B cell (primary cell): Measurements from ENCODE around the gene POU2F3. TPM values are rescaled to one million over a fixed set of nuclear protein-coding genes. Genes with fewer than 3 reads are reported as not detected.

Experiments used
- ATAC-seq: fragments of 200-7000 bp; cut with Tn5 transposase; one replicate; pipeline ENCODE4 v1.10.0; 2021; ENCODE audit warnings: low read depth, mild to moderate bottlenecking, moderate number of reproducible peaks, moderate library complexity
- CTCF ChIA-PET: fragments of 350-600 bp; sonication (Branson Sonifier 250); formaldehyde crosslinking; loops from one replicate; lab custom pipeline; 2021; ENCODE audit warnings: antibody characterized with exemption, inconsistent platforms; lab: Charles Lee
- POLR2A ChIA-PET: fragments of 350-600 bp; sonication (Branson Sonifier 250); formaldehyde crosslinking; loops from one replicate; lab custom pipeline; 2021; ENCODE audit warnings: antibody characterized with exemption; lab: Charles Lee
- DNase-seq: peaks from one replicate; pipeline ENCODE4 v3.0.0; 2013
- H2AFZ ChIP-seq: 2 replicates; pipeline ENCODE4 v1.6.1; 2012; ENCODE audit warnings: mild to moderate bottlenecking, low read depth, low read length; ENCODE audit not compliant: insufficient read depth, poor library complexity, severe bottlenecking
- H3K27ac ChIP-seq, 2 donors: 1 replicate in 1 of 2; 2 replicates in 1 of 2; pipeline ENCODE4 v1.5.1; 2012 to 2013; ENCODE audit warnings: low read length in 2 of 2, mild to moderate bottlenecking in 2 of 2, moderate library complexity in 1 of 2
- H3K27me3 ChIP-seq, 4 experiments: fragments of 200-600 bp in 1 of 4; sonication (generic) in 1 of 4; replicated peaks in 1 of 4; 1 replicate in 2 of 4; 2 replicates in 2 of 4; pipeline versions ENCODE4 v1.6.1 to v1.7.0; 2013 to 2016; ENCODE audit warnings: low read length in 3 of 4, mild to moderate bottlenecking in 2 of 4, mixed read lengths in 1 of 4, moderate library complexity in 1 of 4; ENCODE audit not compliant: insufficient read depth in 4 of 4, control insufficient read depth in 3 of 4; ENCODE audit errors: control extremely low read depth in 1 of 4
- H3K36me3 ChIP-seq, 2 experiments: replicated peaks in 1 of 2; 1 replicate in 1 of 2; 2 replicates in 1 of 2; pipeline versions ENCODE4 v1.6.1 to v1.7.1; 2013; ENCODE audit warnings: low read length in 1 of 2; ENCODE audit not compliant: insufficient read depth in 2 of 2, control insufficient read depth in 1 of 2; ENCODE audit errors: control extremely low read depth in 1 of 2, extremely low read depth in 1 of 2
- H3K4me1 ChIP-seq, 2 donors: fragments of 200-600 bp in 1 of 2; sonication (generic) in 1 of 2; 1 replicate in 1 of 2; 2 replicates in 1 of 2; pipeline versions ENCODE4 v1.5.1 to v1.6.1; 2013 to 2017; ENCODE audit warnings: low read length in 2 of 2; ENCODE audit not compliant: control insufficient read depth in 2 of 2, insufficient read depth in 2 of 2
- H3K4me2 ChIP-seq: replicated peaks from 2 replicates; pipeline ENCODE3; 2012; ENCODE audit warnings: mild to moderate bottlenecking, low read depth, low read length; ENCODE audit not compliant: poor library complexity, severe bottlenecking
- H3K4me3 ChIP-seq, 5 experiments: fragments of 200-600 bp in 1 of 5; sonication (generic) in 1 of 5; 1 replicate in 3 of 5; 2 replicates in 2 of 5; pipeline versions ENCODE4 v1.5.1 to v1.7.0; 2011 to 2016; ENCODE audit warnings: low read length in 4 of 5, mild to moderate bottlenecking in 4 of 5, low read depth in 2 of 5, control low read depth in 1 of 5, moderate library complexity in 1 of 5; ENCODE audit not compliant: insufficient read depth in 1 of 5; ENCODE audit errors: control extremely low read depth in 1 of 5, extremely low read depth in 1 of 5
- H3K79me2 ChIP-seq: fragments of 200-600 bp; sonication (generic); one replicate; pipeline ENCODE4 v1.6.0; 2016; ENCODE audit warnings: low read length; ENCODE audit not compliant: control insufficient read depth, insufficient read depth
- H3K9ac ChIP-seq: fragments of 200-600 bp; sonication (generic); 2 replicates; pipeline ENCODE4 v1.6.1; 2017; ENCODE audit warnings: mild to moderate bottlenecking, low read length, moderate library complexity
- H3K9me3 ChIP-seq, 3 donors: one replicate each; pipeline versions ENCODE4 v1.6.1 to v1.7.1; 2013; ENCODE audit warnings: low read length in 2 of 3; ENCODE audit not compliant: control insufficient read depth in 2 of 3, insufficient read depth in 1 of 3; ENCODE audit errors: control extremely low read depth in 1 of 3
- H4K20me1 ChIP-seq: 2 replicates; pipeline ENCODE4 v1.6.0; 2012; ENCODE audit warnings: mild to moderate bottlenecking, low read length; ENCODE audit not compliant: insufficient read depth, control insufficient read depth, poor library complexity, severe bottlenecking
- H3K27ac Mint-ChIP-seq: one replicate; pipeline ENCODE4 v1.8.0; 2021; ENCODE audit warnings: mixed read lengths
- H3K27me3 Mint-ChIP-seq: one replicate; pipeline ENCODE4 v1.8.0; 2021; ENCODE audit warnings: mixed read lengths
- H3K4me1 Mint-ChIP-seq: one replicate; pipeline ENCODE4 v1.8.0; 2021; ENCODE audit warnings: mixed read lengths
- H3K4me3 Mint-ChIP-seq: one replicate; pipeline ENCODE4 v1.8.0; 2021; ENCODE audit warnings: mixed read lengths
- H3K9me3 Mint-ChIP-seq: one replicate; pipeline ENCODE4 v1.8.0; 2022; ENCODE audit warnings: mixed read lengths; ENCODE audit not compliant: insufficient read depth
- EZH2 ChIP-seq: IDR thresholded peaks from 2 replicates; pipeline ENCODE4 v1.6.1; 2012; ENCODE audit warnings: borderline replicate concordance, low read depth, mild to moderate bottlenecking, moderate library complexity, low read length; ENCODE audit not compliant: insufficient read depth, poor library complexity, severe bottlenecking
- WGBS: methylation state at CpG from one replicate; pipeline ENCODE4 v1.1.5; 2013; ENCODE audit warnings: missing lambda C conversion rate; ENCODE audit not compliant: insufficient coverage; 5-methylcytosine and 5-hydroxymethylcytosine counted together
- intact Hi-C: fragments of 100-400 bp; cut with micrococcal nuclease; formaldehyde crosslinking; loops from one replicate; pipeline ENCODE4 v1.10.0; 2022
- polyA plus RNA-seq: library from polyadenylated mRNA; depleted of rRNA; stranded (reverse); fragments of >200 nt; gene quantifications from 2 replicates; pipeline ENCODE4 v1.2.3, GENCODE V29; 2012
- total RNA-seq, 2 donors: library from RNA; stranded (reverse); fragments of 120-200 nt in 1 of 2; gene quantifications; 1 replicate in 1 of 2; 2 replicates in 1 of 2; pipeline versions ENCODE4 v1.2.3 to v1.2.4, GENCODE V29; 2013 to 2022
- TF ChIP-seq, protein P1 (sequence below): fragments of 200-600 bp; IDR thresholded peaks from one replicate; pipeline ENCODE4 v1.8.0; 2022; ENCODE audit warnings: antibody characterized with exemption, mild to moderate bottlenecking

The POU2F3 gene
- total and polyA plus RNA-seq, 2 donors (not counting 1 experiment from before 2014, with no cell fraction given): not detected

DNA sequence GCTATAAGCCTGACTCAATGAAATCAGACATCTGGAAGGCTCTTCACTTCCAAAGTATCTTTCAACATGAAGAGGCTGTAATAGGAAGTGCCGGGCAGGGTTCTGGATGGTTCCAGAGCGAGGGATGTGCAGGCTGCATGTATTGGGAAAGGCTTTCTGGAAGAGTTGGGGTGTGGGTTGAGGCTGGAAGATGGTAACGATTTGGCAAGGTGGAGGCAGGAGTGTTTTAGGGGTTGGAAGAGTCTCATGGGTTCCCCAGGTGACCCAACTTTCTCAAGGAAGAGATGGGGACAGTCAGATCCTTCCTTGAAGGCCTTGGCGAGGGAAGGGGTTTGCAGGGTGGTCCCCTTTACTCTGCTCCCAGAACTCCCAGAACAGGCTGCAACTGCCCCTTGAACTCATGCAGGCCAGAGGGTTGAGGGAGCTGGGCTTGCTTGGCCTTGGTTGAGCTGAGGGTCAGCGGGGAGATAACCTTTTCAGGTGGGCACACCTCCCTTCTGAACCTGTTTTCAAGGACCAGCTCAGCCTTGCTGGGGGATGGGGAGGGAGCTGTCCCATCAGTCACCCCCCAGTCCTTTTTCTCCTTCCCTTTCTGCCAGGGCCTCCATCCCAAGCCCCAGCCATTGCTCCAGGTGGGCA lies 9.4 kb upstream of the POU2F3 start:
- CTCF ChIA-PET: no interaction called here
- WGBS: 94% methylated on average over 4 of the region's 5 CpGs
- H3K27me3 ChIP-seq: peaks cover 0 to 15% (median under 1%) of the 10 kb centered on the region in 4 experiments
- H3K27me3 Mint-ChIP-seq: peaks cover 26% of the 10 kb centered on the region
- H4K20me1 ChIP-seq: no peaks in the 10 kb centered on the region
- H3K4me1 Mint-ChIP-seq: peaks cover 3% of the 10 kb centered on the region
- no peak overlapping the region for H3K4me2 ChIP-seq
- H3K4me3 ChIP-seq: no peak overlapping the region
- H3K27ac Mint-ChIP-seq: no peak overlapping the region
- DNase-seq: no peak
- no peaks in the 10 kb centered on the region for H3K4me1 ChIP-seq
- no peaks in the 10 kb centered on the region for H3K9me3 Mint-ChIP-seq
- POLR2A ChIA-PET: no interaction called here
- no peak for ATAC-seq
- no peak overlapping the region for H3K4me3 Mint-ChIP-seq
- TF ChIP-seq, protein P1, sequence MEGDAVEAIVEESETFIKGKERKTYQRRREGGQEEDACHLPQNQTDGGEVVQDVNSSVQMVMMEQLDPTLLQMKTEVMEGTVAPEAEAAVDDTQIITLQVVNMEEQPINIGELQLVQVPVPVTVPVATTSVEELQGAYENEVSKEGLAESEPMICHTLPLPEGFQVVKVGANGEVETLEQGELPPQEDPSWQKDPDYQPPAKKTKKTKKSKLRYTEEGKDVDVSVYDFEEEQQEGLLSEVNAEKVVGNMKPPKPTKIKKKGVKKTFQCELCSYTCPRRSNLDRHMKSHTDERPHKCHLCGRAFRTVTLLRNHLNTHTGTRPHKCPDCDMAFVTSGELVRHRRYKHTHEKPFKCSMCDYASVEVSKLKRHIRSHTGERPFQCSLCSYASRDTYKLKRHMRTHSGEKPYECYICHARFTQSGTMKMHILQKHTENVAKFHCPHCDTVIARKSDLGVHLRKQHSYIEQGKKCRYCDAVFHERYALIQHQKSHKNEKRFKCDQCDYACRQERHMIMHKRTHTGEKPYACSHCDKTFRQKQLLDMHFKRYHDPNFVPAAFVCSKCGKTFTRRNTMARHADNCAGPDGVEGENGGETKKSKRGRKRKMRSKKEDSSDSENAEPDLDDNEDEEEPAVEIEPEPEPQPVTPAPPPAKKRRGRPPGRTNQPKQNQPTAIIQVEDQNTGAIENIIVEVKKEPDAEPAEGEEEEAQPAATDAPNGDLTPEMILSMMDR: no peak
- no peak for TF ChIP-seq EZH2
- no peaks in the 10 kb centered on the region for H3K79me2 ChIP-seq
- intact Hi-C loops: no loop called here
- H3K9ac ChIP-seq: no peak overlapping the region
- no peak overlapping the region for H3K27ac ChIP-seq
- H3K9me3 ChIP-seq: no peaks in the 10 kb centered on the region
- H3K36me3 ChIP-seq: no peaks in the 10 kb centered on the region
- H2AFZ ChIP-seq: no peak overlapping the region

DNA sequence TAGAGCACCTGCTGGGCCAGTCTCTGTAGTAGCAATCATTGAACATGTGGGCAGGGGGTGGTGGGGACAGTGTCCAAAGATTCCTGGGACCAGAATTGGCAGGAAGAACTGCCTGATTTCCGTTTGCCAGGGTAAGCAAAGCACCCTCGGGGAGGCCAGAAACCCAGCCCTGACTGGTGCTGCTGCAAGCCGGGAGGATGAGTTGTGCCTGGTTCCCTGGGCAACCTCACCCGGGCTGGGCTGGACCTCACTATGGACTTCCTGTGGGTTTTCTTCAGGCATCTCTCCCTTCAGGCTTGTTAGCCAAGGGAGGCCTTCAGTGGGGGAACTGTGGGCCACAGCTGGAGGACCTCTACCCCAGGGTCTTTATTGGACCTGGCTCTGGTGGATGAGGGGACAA lies 8.0 kb upstream of the POU2F3 start:
- POLR2A ChIA-PET: no interaction called here
- no peaks in the 10 kb centered on the region for H3K79me2 ChIP-seq
- H2AFZ ChIP-seq: no peak overlapping the region
- H3K9ac ChIP-seq: no peak overlapping the region
- H3K36me3 ChIP-seq: no peaks in the 10 kb centered on the region
- intact Hi-C loops: no loop called here
- no peaks in the 10 kb centered on the region for H3K4me1 ChIP-seq
- Mint-ChIP-seq H3K4me3 (no peak overlapping the region), H3K27ac (no peak overlapping the region), H3K4me1 (no peaks in the 10 kb centered on the region), H3K9me3 (no peaks in the 10 kb centered on the region), H3K27me3 (peaks cover 24% of the 10 kb centered on the region)
- H3K4me2 ChIP-seq: no peak overlapping the region
- DNase-seq (no peak), ATAC-seq (no peak)
- H3K27me3 ChIP-seq: peaks cover 0 to 21% (median 2%) of the 10 kb centered on the region in 4 experiments
- WGBS: 72% methylated on average over 4 of the region's 4 CpGs
- CTCF ChIA-PET: no interaction called here
- no peaks in the 10 kb centered on the region for H4K20me1 ChIP-seq
- H3K9me3 ChIP-seq: no peaks in the 10 kb centered on the region
- TF ChIP-seq, protein P1: no peak
- TF ChIP-seq EZH2: no peak
- no peak overlapping the region for H3K27ac ChIP-seq
- H3K4me3 ChIP-seq: no peak overlapping the region
